ENCODE data around the gene BPIFB4.
"Not testable (repeated sequence)": the region's sequence is repeated elsewhere in the genome, so short reads cannot be mapped to it uniquely, and the experiment has no call there.

Gene BPIFB4

DNA sequence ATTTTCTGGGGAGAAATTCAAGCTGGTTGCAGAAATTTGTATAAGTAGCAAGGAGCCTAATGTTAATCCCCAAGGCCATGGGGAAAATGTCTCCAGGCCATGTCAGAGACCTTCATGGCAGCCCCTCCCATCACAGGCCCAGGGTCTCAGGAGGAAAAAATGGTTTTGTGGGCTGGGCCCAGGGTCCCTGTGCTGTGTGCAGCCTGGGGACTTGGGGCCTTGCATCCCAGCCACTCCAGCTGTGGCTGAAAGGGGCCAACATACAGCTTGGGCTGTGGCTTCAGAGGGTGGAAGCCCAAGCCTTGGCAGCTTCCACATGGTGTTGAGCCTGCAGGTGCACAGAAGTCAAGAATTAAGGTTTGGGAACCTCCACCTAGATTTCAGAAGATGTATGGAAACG is 42.9 kb downstream of the BPIFB4 start:
- FAIRE-seq: not testable (repeated sequence)

GRCh38 chr20:33124261-33124660 is 44.8 kb downstream of the BPIFB4 start:
- no peak for FAIRE-seq

- FAIRE-seq: no peak
Measured at GRCh38 chr20:33124994-33125393, 45.6 kb downstream of the BPIFB4 start.

DNA sequence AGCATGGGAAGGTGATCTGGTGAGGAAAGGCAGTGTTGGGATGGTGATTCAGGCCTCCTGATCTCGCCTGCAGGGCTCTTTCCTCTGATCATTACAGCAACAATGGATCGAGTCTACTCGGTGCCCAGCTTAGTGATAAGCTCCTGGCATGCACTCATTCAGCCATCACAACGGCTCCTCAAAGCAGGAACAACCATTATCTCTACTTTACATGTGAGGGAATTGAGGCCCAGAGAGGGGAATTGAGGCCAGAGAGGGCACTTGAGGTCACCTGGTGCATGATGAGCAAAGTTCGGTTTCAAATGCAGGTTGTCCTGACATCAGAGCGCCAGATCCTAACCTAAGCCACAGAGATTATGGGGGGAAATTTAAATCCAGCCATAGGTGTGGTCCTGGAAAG is 46.5 kb downstream of the BPIFB4 start:
- no peak for FAIRE-seq

- FAIRE-seq: no peak
Measured at GRCh38 chr20:33127422-33128097, 48.1 kb downstream of the BPIFB4 start.

DNA sequence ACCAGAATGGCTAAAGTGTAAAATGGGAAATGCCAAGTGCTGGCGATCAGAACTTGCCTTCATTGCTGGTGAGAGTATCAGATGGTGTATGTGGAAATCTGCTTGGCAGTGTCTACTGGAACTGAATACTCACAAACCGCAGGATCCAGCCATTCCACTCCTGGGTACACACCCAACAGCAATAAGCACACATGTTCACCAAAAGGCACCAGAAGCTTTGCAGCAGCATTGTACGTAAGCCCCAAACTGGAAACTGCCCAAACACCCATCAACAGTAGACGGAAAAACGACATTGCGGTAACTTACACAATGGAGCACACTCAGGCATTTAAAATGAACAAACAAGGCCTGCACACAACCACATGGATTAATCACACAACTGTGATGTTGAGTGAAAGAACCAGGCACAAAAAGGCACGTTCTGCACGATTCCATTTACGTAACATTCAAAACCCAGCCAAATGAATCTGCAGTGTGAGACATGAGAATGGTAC is 51.2 kb downstream of the BPIFB4 start:
- no peak for FAIRE-seq

DNA sequence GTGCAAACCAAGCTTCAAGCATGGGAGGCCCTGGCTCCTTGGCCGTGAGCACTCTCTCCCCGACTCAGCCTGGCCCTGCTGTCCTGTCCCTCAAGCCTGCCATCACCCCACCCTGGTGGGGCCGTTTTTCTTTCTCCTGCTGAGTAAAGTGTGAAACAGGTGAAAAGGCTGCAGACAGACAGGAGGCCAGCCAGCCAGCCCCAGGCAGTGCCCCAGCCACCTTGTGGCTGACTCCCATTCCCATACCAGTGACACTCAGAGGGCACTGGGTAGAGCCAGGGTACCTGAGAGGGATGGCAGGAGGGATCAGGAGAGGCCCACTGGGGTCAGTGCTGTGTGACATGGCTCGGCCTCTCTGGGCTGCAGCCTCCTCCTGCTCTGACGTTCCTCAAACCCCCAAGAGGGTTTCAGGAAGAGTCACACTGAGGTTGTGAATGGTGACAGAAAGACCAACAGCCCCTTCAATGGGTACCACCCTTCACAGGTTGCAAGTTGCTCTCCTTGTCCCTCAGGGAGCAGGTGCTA is 52.6 kb downstream of the BPIFB4 start:
- FAIRE-seq: no peak

- FAIRE-seq: no peak
Measured at GRCh38 chr20:33132513-33133372, 53.3 kb downstream of the BPIFB4 start.

GRCh38 chr20:33133373-33133941 is 54.0 kb downstream of the BPIFB4 start:
- no peak for FAIRE-seq

- FAIRE-seq: no peak
Measured at GRCh38 chr20:33137195-33137594, 57.8 kb downstream of the BPIFB4 start.

DNA sequence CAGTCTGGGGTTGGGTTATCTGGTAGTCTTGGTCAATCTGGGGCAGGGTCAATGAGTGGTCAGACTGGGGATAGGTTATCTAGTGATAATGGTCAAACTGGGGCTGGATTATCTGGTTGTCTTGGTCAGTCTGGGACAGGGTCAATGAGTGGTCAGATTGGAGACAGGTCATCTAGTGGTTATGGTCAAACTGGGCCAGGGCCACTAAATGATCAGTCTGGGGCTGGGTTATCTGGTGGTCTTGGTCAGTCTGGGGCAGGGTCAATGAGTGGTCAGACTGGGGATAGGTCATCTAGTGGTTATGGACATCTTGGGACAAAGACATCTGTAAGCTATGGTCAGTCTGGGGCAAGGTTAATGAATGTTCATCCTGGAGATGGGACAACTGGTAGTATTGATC is 60.0 kb downstream of the BPIFB4 start:
- FAIRE-seq: no peak

DNA sequence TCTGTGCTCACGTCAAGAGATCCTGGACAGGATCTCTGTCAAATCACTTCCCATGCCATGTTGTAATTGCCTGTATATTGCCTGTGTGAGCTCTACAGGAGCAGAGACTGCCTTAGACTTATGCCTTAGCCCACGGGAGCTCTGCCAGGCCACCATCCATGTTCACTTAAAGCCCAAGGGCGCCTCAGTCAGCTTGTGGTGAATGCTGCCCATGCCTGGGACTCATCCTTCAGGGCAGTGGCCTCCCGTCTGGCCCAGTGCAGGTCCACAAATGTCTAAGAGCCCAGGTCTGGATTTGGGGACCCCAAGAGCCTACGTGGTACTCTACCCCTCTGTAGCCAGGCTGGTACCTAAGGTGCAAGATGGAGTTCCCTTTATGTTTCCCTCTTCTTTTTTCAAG is 66.1 kb downstream of the BPIFB4 start:
- FAIRE-seq: no peak

DNA sequence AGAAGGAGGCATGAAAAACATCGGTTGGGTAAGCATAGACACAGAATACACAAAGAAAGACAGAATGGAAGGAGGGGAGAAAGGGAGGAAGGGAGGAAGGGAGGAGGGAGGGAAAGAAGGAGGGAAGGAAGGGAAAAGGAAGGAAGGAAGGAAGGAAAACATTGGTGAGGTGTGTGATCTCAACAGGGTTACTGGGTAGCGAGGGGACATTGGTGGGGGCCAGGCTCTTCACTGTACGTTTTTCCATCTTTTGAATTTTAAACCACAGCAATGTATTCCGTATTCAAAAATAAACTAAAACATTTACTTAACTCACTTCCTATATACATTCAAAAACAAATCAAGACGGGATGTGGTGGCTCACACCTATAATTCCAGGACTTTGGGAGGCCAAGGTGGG is 67.9 kb downstream of the BPIFB4 start:
- FAIRE-seq: no peak

- FAIRE-seq: no peak
Measured at GRCh38 chr20:33148040-33148439, 68.6 kb downstream of the BPIFB4 start.

- no peak for FAIRE-seq
Measured at GRCh38 chr20:33154252-33154651, 74.8 kb downstream of the BPIFB4 start.

- FAIRE-seq: no peak
Measured at GRCh38 chr20:33158637-33159385, 79.4 kb downstream of the BPIFB4 start.

GRCh38 chr20:33159713-33160112 is 80.3 kb downstream of the BPIFB4 start:
- FAIRE-seq: no peak

DNA sequence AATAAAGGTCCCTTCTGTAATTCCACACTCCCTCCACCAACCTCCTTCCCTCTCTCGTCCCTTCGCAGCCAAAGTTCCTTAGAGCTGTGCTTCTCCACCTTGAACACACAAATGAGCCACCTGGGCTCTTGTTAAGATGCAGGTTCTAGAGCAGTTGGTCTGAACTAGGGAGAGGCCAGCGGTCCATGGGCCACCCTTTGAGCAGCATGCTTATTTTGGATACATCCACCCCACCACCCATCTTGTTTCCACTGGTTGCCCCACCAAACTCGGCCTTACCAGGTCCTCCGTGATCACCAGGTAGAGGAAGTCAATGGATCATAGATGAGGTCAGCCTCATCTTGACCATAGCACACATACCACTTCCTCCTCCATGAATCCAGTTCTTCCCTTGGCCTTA is 81.2 kb downstream of the BPIFB4 start:
- no peak for FAIRE-seq

Measured in TTC549 (cell line).